ENCODE data around the gene PLCB3.
A peak's percentile ranks its signal among the peaks of the same experiment; 100 is the strongest.

PLCB3 gene

GRCh38 chr11:64222651-64223000 is 28.7 kb upstream of the PLCB3 start:
- no peak for DNase-seq (ENCODE audit: low read depth)
- H3K4me3 ChIP-seq (replicated peaks; ENCODE audit: low read depth, low read length) = no peak overlapping the region
- TF ChIP-seq CTCF (IDR thresholded peaks at IDR 0.05; ENCODE audit: low read length, missing control alignments) = no peak

DNA sequence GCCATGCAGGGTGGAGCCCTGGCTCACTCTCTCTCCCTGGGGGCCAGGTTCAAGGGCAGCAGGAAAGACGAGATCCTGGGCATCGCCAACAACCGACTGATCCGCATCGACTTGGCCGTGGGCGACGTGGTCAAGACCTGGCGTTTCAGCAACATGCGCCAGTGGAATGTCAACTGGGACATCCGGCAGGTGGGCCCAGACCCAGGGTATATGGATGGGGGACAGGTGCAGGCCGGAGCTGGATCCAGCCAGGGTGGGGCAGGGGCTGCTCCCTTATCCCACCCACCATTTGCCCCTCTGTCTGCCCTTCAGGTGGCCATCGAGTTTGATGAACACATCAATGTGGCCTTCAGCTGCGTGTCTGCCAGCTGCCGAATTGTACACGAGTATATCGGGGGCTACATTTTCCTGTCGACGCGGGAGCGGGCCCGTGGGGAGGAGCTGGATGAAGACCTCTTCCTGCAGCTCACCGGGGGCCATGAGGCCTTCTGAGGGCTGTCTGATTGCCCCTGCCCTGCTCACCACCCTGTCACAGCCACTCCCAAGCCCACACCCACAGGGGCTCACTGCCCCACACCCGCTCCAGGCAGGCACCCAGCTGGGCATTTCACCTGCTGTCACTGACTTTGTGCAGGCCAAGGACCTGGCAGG is 28.2 kb upstream of the PLCB3 start:
- DNase-seq (ENCODE audit: low read depth) = no peak
- no peak for TF ChIP-seq CTCF (IDR thresholded peaks at IDR 0.05; ENCODE audit: low read length, missing control alignments)
- H3K4me3 ChIP-seq (replicated peaks; ENCODE audit: low read depth, low read length) = no peak overlapping the region

DNA sequence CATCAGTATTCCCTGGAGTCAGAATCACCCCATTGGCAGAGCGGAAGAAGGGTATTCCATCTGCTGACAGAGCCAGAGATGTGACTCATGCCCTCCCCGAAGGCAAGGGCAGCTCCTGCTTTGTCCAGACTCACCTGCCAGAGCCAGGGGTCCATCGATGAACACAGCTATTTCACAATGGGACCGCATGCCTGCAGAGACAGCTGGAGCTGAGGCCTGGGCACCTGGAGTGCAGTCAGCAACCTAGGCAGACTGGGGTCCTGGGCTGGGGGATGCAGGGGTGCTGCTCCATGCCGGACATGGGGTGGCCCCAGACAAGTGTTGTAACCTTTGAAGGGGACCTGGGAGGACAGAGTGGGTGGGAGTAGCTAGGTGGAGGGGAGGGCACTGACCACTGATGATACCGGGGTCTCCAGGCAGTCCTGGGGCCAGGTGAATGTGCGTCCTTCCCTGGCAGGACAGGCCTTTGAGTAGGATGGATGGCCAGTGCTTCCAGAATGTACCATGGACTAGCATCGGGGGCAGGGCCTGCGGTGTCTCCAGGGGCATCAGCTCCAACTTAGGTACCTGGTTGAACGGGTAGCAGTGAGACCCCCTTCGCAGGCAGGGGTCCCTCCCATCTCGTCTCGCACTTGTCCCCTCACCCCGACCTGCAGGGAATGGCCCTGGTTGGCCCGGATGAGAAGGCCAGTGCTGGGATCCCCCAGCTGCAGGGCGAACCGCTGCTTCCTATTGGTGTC is 27.0 kb upstream of the PLCB3 start:
- TF ChIP-seq CTCF (IDR thresholded peaks at IDR 0.05; ENCODE audit: low read length, missing control alignments) = no peak
- H3K4me3 ChIP-seq (replicated peaks; ENCODE audit: low read depth, low read length) = no peak overlapping the region
- DNase-seq (ENCODE audit: low read depth) = no peak

DNA sequence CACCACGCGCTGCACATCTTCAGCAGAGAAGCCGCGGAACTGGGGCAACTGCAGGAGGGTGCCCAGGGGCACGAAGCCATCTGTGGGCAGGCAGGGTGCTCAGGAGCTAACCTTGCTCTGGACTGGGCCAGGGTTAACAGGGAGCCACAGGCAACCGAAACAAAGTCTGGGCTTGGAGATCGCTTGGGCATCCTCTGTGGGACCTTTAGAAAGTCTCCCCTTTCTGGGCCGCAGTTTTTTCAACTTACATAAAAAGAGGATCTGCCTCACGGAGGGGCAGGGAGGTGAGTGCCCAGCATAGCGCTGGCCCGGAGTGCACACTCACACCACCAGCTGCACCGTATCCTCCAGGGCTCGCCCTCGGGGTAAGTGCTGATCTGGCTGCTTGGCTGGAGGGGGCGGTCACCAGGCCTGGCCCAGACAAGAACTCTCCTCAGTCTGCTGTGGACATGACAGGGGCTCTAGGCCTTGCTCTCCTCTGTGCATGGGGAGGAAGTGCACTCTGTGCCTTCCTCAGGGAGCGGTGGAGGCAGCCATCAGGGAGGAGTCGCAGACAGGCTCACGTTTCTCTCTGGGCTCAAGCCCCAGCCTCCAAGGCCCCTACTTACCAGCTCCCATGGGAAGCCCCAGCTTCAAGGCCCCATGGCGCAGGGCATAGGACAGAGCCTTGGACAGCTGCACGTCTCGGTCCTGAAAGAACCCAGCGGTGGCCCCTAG is 26.3 kb upstream of the PLCB3 start:
- peak overlapping the region; percentile 79 for H3K4me3 ChIP-seq (replicated peaks; ENCODE audit: low read depth, low read length)
- no peak for TF ChIP-seq CTCF (IDR thresholded peaks at IDR 0.05; ENCODE audit: low read length, missing control alignments)
- no peak for DNase-seq (ENCODE audit: low read depth)

- TF ChIP-seq CTCF (IDR thresholded peaks at IDR 0.05; ENCODE audit: low read length, missing control alignments) = peak; percentile 22
- peak; percentile 69 for DNase-seq (ENCODE audit: low read depth)
- peak within 1 kb of the TSS; percentile 79 for H3K4me3 ChIP-seq (replicated peaks; ENCODE audit: low read depth, low read length)
Measured at GRCh38 chr11:64225608-64226506, 25.5 kb upstream of the PLCB3 start, which contains the start of the genes NUDT22 and TRPT1. TSS of gene NUDT22 (plus strand) at chr11:64226274. CDS start at chr11:64226653, 379 bp downstream. TSS of gene TRPT1 (minus strand) at chr11:64226186. CDS start at chr11:64225860, 326 bp downstream.

DNA sequence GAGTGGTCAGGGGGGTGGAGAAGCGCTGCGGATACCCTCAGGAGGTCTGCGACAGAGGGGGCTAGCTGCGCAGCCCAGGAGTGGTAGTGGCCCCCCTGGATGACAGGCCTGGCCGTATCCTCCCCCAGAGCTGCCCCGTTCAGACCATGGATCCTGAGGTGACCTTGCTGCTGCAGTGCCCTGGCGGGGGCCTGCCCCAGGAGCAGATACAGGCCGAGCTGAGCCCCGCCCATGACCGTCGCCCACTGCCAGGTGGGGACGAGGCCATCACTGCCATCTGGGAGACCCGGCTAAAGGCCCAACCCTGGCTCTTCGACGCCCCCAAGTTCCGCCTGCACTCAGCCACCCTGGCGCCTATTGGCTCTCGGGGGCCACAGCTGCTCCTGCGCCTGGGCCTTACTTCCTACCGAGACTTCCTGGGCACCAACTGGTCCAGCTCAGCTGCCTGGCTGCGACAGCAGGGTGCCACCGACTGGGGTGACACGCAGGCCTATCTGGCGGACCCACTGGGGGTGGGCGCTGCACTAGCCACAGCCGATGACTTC is 24.8 kb upstream of the PLCB3 start:
- no peak for TF ChIP-seq CTCF (IDR thresholded peaks at IDR 0.05; ENCODE audit: low read length, missing control alignments)
- peak overlapping the region; percentile 79 for H3K4me3 ChIP-seq (replicated peaks; ENCODE audit: low read depth, low read length)
- no peak for DNase-seq (ENCODE audit: low read depth)
